Thoracic aorta (tissue), 2 donors: ENCODE data around the gene OMP. TPM values are rescaled to one million over a fixed set of nuclear protein-coding genes. Genes with fewer than 3 reads are reported as not detected.

Source experiments
- ATAC-seq: fragments of 150-250 bp; one replicate; pipeline ENCODE4 v1.8.0; 2017; ENCODE audit warnings: low read depth; ENCODE audit not compliant: insufficient number of reproducible peaks, low FRiP score
- DNase-seq: peaks from one replicate; pipeline ENCODE4 v3.0.0-alpha.2; 2020; ENCODE audit warnings: low spot score
- H3K27ac ChIP-seq, 2 donors: fragments of 200-600 bp; sonication (generic); 1 replicate in 1 of 2; 2 replicates in 1 of 2; pipeline ENCODE4 v1.5.1; 2016; ENCODE audit warnings: mild to moderate bottlenecking in 2 of 2, moderate library complexity in 2 of 2
- H3K27me3 ChIP-seq: fragments of 200-600 bp; sonication (generic); replicated peaks from 2 replicates; pipeline ENCODE4 v1.6.0; 2016; ENCODE audit warnings: mild to moderate bottlenecking; ENCODE audit not compliant: insufficient read depth
- H3K36me3 ChIP-seq: fragments of 200-600 bp; sonication (generic); one replicate; pipeline ENCODE4 v1.5.1; 2016
- H3K4me1 ChIP-seq, 2 donors: fragments of 200-600 bp; sonication (generic); 1 replicate in 1 of 2; 2 replicates in 1 of 2; pipeline versions ENCODE4 v1.5.1 to v1.6.0; 2016; ENCODE audit warnings: low read depth in 2 of 2, mild to moderate bottlenecking in 1 of 2; ENCODE audit not compliant: control insufficient read depth in 1 of 2
- H3K4me3 ChIP-seq: fragments of 200-600 bp; sonication (generic); 2 replicates; pipeline ENCODE4 v1.5.1; 2016; ENCODE audit warnings: mild to moderate bottlenecking
- H3K9me3 ChIP-seq: fragments of 200-600 bp; sonication (generic); 2 replicates; pipeline ENCODE4 v1.5.1; 2016
- total RNA-seq, 2 donors: library from RNA; depleted of rRNA; stranded (reverse); fragments of >200 nt; gene quantifications; one replicate each; pipeline versions ENCODE4 v1.1.0 to v1.2.3, GENCODE V29; 2016
- TF ChIP-seq, protein P1 (sequence below): fragments of 200-600 bp; sonication (generic); IDR thresholded peaks from one replicate; pipeline ENCODE4 v1.5.1; 2019; ENCODE audit warnings: antibody characterized with exemption

OMP gene
- total RNA-seq, 2 donors from 2014 or later: not detected

DNA sequence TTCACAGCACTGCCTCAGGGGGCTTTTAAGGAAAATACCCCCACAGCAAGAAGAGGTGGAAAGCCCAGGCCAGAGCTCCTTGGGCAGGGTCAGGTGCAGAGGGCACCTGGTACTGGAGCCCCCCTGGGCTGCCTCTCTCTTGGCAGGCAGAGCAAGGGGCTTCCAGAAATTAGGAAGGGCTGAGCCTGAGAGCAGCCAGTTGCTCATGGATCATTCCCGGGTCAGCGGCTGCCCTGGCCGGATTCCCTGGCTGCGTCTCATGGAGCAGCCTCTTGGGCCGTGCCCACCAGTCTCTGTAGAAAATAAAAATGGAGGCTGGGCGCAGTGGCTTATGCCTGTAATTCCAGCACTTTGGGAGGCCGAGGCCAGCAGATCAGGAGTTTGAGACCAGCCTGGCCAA, 10.3 kb upstream of the OMP start:
- no peaks in the 10 kb centered on the region for H3K4me1 ChIP-seq
- no peaks in the 10 kb centered on the region for H3K9me3 ChIP-seq
- TF ChIP-seq, protein P1, sequence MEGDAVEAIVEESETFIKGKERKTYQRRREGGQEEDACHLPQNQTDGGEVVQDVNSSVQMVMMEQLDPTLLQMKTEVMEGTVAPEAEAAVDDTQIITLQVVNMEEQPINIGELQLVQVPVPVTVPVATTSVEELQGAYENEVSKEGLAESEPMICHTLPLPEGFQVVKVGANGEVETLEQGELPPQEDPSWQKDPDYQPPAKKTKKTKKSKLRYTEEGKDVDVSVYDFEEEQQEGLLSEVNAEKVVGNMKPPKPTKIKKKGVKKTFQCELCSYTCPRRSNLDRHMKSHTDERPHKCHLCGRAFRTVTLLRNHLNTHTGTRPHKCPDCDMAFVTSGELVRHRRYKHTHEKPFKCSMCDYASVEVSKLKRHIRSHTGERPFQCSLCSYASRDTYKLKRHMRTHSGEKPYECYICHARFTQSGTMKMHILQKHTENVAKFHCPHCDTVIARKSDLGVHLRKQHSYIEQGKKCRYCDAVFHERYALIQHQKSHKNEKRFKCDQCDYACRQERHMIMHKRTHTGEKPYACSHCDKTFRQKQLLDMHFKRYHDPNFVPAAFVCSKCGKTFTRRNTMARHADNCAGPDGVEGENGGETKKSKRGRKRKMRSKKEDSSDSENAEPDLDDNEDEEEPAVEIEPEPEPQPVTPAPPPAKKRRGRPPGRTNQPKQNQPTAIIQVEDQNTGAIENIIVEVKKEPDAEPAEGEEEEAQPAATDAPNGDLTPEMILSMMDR: no peak
- no peak for ATAC-seq
- no peak overlapping the region for H3K27ac ChIP-seq
- no peak overlapping the region for H3K4me3 ChIP-seq
- no peaks in the 10 kb centered on the region for H3K36me3 ChIP-seq
- no peaks in the 10 kb centered on the region for H3K27me3 ChIP-seq
- no peak for DNase-seq

DNA sequence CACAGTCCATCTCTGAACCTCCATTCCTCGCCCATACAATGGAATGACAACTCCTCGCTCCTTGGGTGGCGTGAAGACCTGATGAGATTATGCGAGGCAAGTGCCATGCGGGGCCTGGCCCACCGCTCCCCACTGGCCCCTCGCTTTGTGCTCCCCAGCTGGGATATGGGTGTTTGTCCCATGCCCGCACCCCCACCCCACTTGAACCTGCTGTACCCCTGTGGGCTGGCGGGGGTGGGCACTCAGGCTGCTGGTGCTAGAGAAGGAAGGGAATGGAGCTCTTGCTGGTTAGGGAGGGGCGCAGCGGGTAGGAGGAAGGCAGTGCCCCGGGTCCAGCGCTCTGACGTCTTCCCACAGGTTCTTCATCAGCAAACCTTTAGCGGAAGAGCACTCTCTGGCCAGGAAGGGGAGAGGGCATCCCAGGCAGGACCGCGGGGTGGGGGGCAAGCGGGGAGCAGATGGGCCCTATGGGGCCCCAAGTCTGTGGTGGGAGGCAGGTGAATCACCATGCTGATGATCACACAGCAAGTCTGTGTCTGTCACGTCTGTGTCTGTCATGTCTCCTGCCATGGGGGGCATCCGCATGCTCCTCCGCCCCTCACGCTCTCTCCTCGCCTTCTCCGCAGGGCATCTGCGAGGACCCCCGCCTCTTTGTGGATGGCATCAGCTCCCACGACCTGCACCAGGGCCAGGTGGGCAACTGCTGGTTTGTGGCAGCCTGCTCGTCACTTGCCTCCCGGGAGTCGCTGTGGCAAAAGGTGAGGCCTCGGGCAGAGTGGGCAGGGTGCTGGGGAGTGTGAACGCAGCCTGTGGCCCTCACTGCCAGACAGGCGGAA, 9.4 kb upstream of the OMP start:
- H3K27ac ChIP-seq: no peak overlapping the region
- no peak overlapping the region for H3K4me3 ChIP-seq
- no peaks in the 10 kb centered on the region for H3K27me3 ChIP-seq
- H3K4me1 ChIP-seq: no peaks in the 10 kb centered on the region
- TF ChIP-seq, protein P1: no peak
- H3K36me3 ChIP-seq: no peaks in the 10 kb centered on the region
- no peak for DNase-seq
- ATAC-seq: no peak
- no peaks in the 10 kb centered on the region for H3K9me3 ChIP-seq

GRCh38 chr11:77093987-77094840, 8.4 kb upstream of the OMP start:
- ATAC-seq: no peak

GRCh38 chr11:77094841-77095365, 7.7 kb upstream of the OMP start:
- Histone ChIP-seq H3K27ac (no peak overlapping the region), H3K4me1 (no peaks in the 10 kb centered on the region), H3K27me3 (no peaks in the 10 kb centered on the region), H3K9me3 (no peaks in the 10 kb centered on the region), H3K4me3 (no peak overlapping the region), H3K36me3 (no peaks in the 10 kb centered on the region)
- ATAC-seq: no peak
- TF ChIP-seq, protein P1: no peak
- DNase-seq: no peak

More at GRCh38 chr11:77093987-77094840, 8.4 kb upstream of the OMP start:
- H3K4me3 ChIP-seq: no peak overlapping the region
- no peaks in the 10 kb centered on the region for H3K4me1 ChIP-seq
- H3K9me3 ChIP-seq: no peaks in the 10 kb centered on the region
- TF ChIP-seq, protein P1: no peak
- no peaks in the 10 kb centered on the region for H3K27me3 ChIP-seq
- no peak overlapping the region for H3K27ac ChIP-seq
- no peaks in the 10 kb centered on the region for H3K36me3 ChIP-seq
- no peak for DNase-seq
